IPS-18a (cell line): ENCODE results near the gene ZCCHC2.

Source experiments
- H3K27ac ChIP-seq: one replicate; pipeline ENCODE4 v1.5.1; 2013; ENCODE audit warnings: low read length
- H3K27me3 ChIP-seq: one replicate; pipeline ENCODE4 v1.6.1; 2013; ENCODE audit warnings: mild to moderate bottlenecking, low read length; ENCODE audit not compliant: control insufficient read depth, insufficient read depth
- H3K36me3 ChIP-seq: one replicate; pipeline ENCODE4 v1.6.1; 2013; ENCODE audit warnings: low read depth, low read length; ENCODE audit not compliant: control insufficient read depth
- H3K4me1 ChIP-seq: one replicate; pipeline ENCODE4 v1.6.1; 2013; ENCODE audit warnings: low read depth, low read length; ENCODE audit not compliant: control insufficient read depth
- H3K4me3 ChIP-seq: one replicate; pipeline ENCODE4 v1.5.1; 2013; ENCODE audit warnings: low read length
- H3K9ac ChIP-seq: one replicate; pipeline ENCODE4 v1.6.1; 2013; ENCODE audit warnings: mild to moderate bottlenecking, low read length, moderate library complexity
- H3K9me3 ChIP-seq: one replicate; pipeline ENCODE4 v1.6.1; 2013; ENCODE audit warnings: low read depth, low read length; ENCODE audit not compliant: control insufficient read depth

ZCCHC2 gene

GRCh38 chr18:62549755-62550154, 26.9 kb downstream of the ZCCHC2 start:
- H3K9me3 ChIP-seq, result no peaks in the 10 kb centered on the region
- no peak overlapping the region for H3K27ac ChIP-seq
- no peak overlapping the region for H3K9ac ChIP-seq
- no peaks in the 10 kb centered on the region for H3K27me3 ChIP-seq
- peaks cover 5% of the 10 kb centered on the region for H3K36me3 ChIP-seq
- no peaks in the 10 kb centered on the region for H3K4me1 ChIP-seq
- H3K4me3 ChIP-seq, result no peak overlapping the region

GRCh38 chr18:62550746-62551145, 27.9 kb downstream of the ZCCHC2 start:
- H3K27ac ChIP-seq, result no peak overlapping the region
- H3K36me3 ChIP-seq, result peaks cover 5% of the 10 kb centered on the region
- no peaks in the 10 kb centered on the region for H3K9me3 ChIP-seq
- no peaks in the 10 kb centered on the region for H3K27me3 ChIP-seq
- H3K9ac ChIP-seq, result no peak overlapping the region
- no peaks in the 10 kb centered on the region for H3K4me1 ChIP-seq
- no peak overlapping the region for H3K4me3 ChIP-seq

DNA sequence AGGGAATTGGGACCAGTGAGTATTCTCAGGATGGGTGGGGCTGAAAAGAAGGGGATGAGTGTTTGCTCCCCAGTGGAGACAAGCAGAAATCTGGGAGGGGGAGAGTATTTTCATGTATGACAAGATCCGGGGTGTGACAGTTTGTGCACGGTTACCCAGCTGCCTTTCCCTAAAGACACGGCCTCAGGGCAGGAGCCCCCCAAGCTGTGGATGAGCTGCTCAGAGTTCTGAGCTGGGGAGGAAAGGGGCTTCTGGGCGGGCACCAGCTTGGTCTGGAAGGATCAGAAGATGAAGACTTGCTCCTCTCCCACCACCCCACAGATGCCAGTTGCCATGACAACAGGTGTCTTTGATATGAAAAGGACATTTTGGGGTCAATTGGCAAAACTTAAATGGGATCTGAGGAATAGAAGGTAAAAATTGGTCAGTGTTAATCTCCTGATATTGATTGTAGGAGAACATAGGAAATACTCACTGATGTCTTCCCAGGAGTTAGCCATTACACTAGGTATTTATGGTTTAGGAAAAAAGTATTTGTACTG, 29.2 kb downstream of the ZCCHC2 start:
- Histone ChIP-seq H3K4me3 (no peak overlapping the region), H3K9ac (no peak overlapping the region), H3K27me3 (no peaks in the 10 kb centered on the region), H3K9me3 (no peaks in the 10 kb centered on the region), H3K36me3 (peaks cover 16% of the 10 kb centered on the region), H3K4me1 (no peaks in the 10 kb centered on the region), H3K27ac (no peak overlapping the region)

DNA sequence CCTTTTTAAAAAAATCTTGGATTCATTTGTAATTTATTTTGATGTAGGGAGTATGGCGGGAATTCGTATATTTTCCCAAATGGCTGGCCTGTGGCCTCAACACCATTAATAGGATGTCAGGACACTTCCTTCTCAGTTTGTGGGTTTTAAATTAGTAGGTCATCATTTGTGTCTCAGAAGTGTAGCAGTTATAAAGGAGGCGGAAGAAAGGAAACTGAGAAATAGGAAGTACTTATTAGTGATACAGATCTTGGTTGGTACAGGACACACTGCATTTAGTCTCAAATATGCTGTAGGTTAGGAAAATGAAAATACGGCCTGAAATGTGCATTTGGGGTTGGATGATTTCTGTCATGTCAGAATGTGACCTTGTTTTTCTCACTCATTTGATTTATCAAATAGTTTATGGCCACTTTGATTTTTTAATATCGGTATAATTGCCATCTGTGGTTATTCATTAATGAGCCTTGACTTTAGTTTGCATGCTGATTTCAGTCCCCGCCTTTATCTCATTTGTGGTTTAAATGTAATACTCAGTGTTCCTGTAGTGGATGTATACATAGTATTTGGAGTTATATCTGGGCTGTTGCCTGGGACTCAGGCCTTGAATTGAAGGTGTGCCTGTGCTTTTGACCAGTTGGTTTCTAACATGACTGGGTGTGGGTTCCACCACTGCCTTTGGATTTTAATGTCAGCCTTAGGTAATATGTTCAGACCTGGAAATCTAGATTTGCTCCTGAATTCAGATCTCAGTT, 31.4 kb downstream of the ZCCHC2 start:
- H3K9ac ChIP-seq, result no peak overlapping the region
- H3K27me3 ChIP-seq, result no peaks in the 10 kb centered on the region
- no peaks in the 10 kb centered on the region for H3K9me3 ChIP-seq
- no peak overlapping the region for H3K27ac ChIP-seq
- H3K36me3 ChIP-seq, result peaks cover 21% of the 10 kb centered on the region
- H3K4me3 ChIP-seq, result no peak overlapping the region
- H3K4me1 ChIP-seq, result no peaks in the 10 kb centered on the region

DNA sequence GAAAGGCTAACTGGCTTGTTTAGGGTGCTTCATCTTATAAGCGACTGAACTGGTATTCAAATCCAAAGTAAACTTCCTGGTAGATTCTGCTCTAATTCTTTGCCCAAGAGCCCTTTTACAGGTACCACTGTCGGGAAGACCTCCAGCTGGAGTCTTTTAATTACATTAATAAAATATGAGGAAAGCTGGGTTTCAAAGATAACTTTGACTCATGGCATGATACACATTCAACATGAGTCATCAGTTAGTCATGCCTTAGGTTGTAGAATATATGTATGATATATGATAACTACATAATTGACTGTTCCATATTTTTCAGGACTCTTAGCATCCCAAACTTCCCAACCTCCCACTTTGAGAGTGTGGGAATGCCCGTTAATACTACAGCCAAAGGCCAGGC, 32.3 kb downstream of the ZCCHC2 start:
- no peak overlapping the region for H3K9ac ChIP-seq
- no peaks in the 10 kb centered on the region for H3K9me3 ChIP-seq
- H3K36me3 ChIP-seq, result peaks cover 21% of the 10 kb centered on the region
- H3K27me3 ChIP-seq, result no peaks in the 10 kb centered on the region
- no peaks in the 10 kb centered on the region for H3K4me1 ChIP-seq
- no peak overlapping the region for H3K4me3 ChIP-seq
- no peak overlapping the region for H3K27ac ChIP-seq

- H3K4me1 ChIP-seq, result no peaks in the 10 kb centered on the region
- no peaks in the 10 kb centered on the region for H3K9me3 ChIP-seq
- no peak overlapping the region for H3K9ac ChIP-seq
- no peaks in the 10 kb centered on the region for H3K27me3 ChIP-seq
- peaks cover 24% of the 10 kb centered on the region for H3K36me3 ChIP-seq
- H3K4me3 ChIP-seq, result no peak overlapping the region
- no peak overlapping the region for H3K27ac ChIP-seq
Measured at GRCh38 chr18:62556397-62556796, 33.6 kb downstream of the ZCCHC2 start.

DNA sequence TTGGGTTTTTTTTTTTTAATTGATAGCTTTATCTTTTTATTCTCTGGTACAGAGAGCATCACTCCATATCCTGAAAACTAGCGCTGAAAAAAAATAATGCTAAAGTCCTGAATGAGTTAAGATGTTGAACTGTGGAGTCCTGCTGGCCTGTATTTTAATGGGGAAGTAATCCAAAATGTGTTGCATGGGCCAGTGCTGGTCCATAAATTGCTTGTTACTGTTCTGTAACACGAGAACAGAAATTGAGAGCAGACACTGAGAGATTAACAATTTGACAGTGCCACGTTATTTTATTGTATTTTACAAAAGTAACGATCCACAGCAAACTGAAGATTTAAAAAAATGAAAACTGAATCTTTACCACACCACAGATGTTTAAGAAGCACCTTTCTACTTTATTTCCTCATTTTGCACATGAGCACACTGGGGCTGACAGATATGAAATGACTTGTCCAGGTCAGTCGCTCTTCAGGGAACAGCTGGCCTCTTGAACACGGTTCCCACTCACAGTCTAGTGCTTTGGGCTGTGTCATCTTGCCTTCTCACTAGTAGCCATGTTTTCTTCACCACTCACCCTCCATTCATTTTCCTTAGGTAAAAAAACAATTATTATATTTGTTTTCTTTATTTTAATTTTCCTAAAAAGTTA, 35.3 kb downstream of the ZCCHC2 start:
- no peak overlapping the region for H3K9ac ChIP-seq
- H3K27ac ChIP-seq, result no peak overlapping the region
- no peaks in the 10 kb centered on the region for H3K9me3 ChIP-seq
- H3K4me1 ChIP-seq, result no peaks in the 10 kb centered on the region
- no peaks in the 10 kb centered on the region for H3K27me3 ChIP-seq
- H3K4me3 ChIP-seq, result no peak overlapping the region
- H3K36me3 ChIP-seq, result peaks cover 31% of the 10 kb centered on the region

DNA sequence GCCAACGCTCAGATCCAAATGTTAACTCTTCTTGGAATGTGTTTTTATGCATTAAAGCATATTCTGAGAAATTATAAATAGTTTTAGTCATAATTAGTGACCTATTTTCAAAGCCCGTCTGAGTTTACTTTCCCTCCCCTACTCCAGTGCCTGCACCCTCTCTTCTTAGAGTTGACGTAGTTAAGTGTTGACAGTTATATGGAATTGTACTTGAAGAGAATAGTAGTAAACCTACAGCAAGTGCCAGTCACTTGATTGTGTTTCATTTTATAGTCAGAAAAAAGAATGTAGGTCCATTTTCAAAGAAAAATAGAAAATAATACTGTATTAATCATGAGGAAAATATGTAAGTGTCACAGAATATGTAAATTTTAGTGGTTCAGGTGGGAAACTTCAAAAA, 41.2 kb downstream of the ZCCHC2 start:
- Histone ChIP-seq H3K27me3 (no peaks in the 10 kb centered on the region), H3K27ac (no peak overlapping the region), H3K4me1 (no peaks in the 10 kb centered on the region), H3K4me3 (no peak overlapping the region), H3K36me3 (peaks cover 21% of the 10 kb centered on the region), H3K9ac (no peak overlapping the region), H3K9me3 (no peaks in the 10 kb centered on the region)

DNA sequence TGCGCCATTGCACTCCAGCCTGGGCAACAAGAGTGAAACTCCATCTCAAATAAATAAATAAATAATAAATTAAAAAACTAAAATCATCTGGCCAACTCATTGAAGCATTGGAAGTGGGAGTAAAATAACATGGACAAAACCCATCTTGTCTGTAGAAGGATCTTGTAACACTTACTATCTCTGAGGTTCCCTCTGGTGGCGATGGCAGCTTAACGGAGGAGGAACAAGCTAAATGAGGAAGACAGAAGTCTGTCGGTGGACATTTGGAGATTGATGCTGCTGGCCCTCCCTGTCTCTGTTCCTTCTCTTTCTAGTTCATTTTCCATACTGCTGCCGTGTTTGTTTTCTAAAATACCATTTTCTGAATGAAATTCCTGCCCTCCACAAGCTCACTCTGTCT, 43.4 kb downstream of the ZCCHC2 start:
- Histone ChIP-seq H3K36me3 (peaks cover 13% of the 10 kb centered on the region), H3K27ac (no peak overlapping the region), H3K27me3 (no peaks in the 10 kb centered on the region), H3K4me1 (no peaks in the 10 kb centered on the region), H3K9ac (no peak overlapping the region), H3K9me3 (no peaks in the 10 kb centered on the region), H3K4me3 (no peak overlapping the region)

GRCh38 chr18:62566818-62567217, 44.0 kb downstream of the ZCCHC2 start:
- no peak overlapping the region for H3K9ac ChIP-seq
- no peak overlapping the region for H3K4me3 ChIP-seq
- no peaks in the 10 kb centered on the region for H3K27me3 ChIP-seq
- H3K36me3 ChIP-seq, result peaks cover 12% of the 10 kb centered on the region
- no peaks in the 10 kb centered on the region for H3K4me1 ChIP-seq
- H3K9me3 ChIP-seq, result no peaks in the 10 kb centered on the region
- H3K27ac ChIP-seq, result no peak overlapping the region

DNA sequence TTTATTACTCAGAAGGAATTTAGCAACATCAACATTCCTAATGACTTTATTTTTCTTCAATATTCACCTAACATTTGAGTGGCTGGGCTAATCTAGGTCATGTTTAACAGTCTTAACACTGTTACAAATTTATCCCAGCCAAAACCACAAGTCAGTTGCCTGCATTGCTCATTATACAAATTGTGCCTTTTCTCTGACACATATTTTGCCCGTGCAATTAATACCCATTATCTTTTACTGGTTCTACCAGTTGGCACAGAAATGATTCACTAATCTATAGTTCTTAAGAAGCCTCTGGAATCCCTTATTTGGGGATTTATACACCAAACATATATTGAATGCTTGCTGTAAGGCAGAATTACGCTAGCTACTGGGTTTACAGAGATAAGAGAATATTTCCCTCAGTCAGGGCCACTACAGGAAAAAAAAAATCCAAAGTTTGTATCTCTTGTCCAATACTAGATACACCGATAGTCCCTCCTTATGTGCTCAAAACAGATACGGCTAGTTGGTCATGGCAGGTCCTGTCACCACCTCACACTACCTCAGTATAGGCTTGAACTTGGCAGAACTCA, 46.3 kb downstream of the ZCCHC2 start:
- Histone ChIP-seq H3K27me3 (no peaks in the 10 kb centered on the region), H3K36me3 (peaks cover 5% of the 10 kb centered on the region), H3K4me1 (no peaks in the 10 kb centered on the region), H3K9me3 (no peaks in the 10 kb centered on the region), H3K9ac (no peak overlapping the region), H3K4me3 (no peak overlapping the region), H3K27ac (no peak overlapping the region)
